ENCODE results near the gene ALPG.
"Not testable (repeated sequence)": the region's sequence is repeated elsewhere in the genome, so short reads cannot be mapped to it uniquely, and the experiment has no call there.

Gene ALPG

DNA sequence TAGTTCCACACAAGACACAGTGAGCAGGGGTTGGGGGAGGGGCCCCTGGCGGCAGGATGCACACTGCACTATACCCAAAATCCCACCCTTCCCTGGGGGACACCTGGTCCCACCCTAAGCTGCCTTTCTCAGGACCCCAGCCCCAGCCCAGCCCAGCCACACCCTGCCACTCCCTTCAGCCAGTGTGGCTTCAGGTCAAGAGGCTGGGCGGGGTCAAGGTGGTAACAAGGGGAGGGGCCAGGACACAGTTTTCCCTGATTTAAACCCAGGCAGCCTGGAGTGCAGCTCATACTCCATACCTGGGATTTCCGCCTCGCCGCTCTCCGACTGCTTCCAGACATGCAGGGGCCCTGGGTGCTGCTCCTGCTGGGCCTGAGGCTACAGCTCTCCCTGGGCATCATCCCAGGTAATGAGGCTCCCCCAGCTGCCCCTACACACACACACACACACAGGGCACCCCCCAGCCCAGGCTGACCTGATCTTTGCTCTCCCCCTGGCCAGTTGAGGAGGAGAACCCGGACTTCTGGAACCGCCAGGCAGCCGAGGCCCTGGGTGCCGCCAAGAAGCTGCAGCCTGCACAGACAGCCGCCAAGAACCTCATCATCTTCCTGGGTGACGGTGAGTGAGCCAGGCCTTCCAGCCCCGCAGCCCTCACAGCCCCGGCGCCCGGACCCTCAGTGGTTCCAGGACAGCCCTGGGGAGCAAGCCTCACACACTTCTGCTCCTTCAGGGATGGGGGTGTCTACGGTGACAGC lies at the start of gene ALPG:
Gene ALPG (plus strand): TSS at position 289 of the 755 bp plus-strand sequence. CDS start 51 bp downstream, at position 340.
- H3K4me3 ChIP-seq (ENCODE audit: low read depth, low read length): no peak within 1 kb of the TSS
- no peak for DNase-seq (ENCODE audit: low read depth)
- TF ChIP-seq CTCF (IDR thresholded peaks at IDR 0.05; ENCODE audit: insufficient read depth, low read depth, low read length, missing control alignments): no peak

- DNase-seq (ENCODE audit: low read depth): no peak
- no peak overlapping the region for H3K4me3 ChIP-seq (ENCODE audit: low read depth, low read length)
- TF ChIP-seq CTCF (IDR thresholded peaks at IDR 0.05; ENCODE audit: insufficient read depth, low read depth, low read length, missing control alignments): no peak
Observed at GRCh38 chr2:232361646-232362045, 45.0 kb upstream of the ALPG start.

DNA sequence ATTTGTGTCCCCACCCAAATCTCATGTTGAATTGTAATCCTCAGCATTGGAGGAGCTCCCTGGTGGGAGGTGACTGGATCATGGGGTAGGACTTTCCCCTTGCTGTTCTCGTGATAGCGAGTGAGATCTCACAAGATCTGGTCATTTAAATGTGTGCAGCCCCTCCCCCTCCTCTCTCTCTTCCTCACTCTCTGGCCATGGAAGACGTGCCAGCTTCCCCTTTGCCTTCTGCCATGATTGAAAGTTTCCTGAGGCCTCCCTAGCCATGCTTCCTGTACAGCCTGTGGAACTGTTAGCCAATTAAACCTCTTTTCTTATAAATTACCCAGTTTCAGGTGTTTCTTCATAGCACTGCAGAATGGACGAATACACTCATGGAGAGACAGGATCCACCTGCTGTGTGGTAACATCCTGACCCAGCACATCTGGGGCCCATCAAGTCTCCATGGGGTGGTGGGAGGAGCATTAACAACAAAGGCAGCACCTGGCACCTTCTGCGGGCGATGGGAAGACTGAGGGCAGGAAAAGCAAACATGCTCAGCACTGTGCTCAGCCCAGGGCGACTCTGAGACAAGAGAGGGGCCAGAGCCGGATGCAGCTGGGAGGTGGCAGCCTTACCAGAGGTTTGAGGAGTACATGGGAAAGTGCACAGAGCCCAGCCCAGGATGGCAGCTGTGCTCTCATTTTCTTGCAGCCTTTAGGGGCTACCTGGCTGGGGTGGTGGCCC lies 44.3 kb upstream of the ALPG start:
- TF ChIP-seq CTCF (IDR thresholded peaks at IDR 0.05; ENCODE audit: insufficient read depth, low read depth, low read length, missing control alignments): no peak
- H3K4me3 ChIP-seq (ENCODE audit: low read depth, low read length): no peak overlapping the region
- no peak for DNase-seq (ENCODE audit: low read depth)

DNA sequence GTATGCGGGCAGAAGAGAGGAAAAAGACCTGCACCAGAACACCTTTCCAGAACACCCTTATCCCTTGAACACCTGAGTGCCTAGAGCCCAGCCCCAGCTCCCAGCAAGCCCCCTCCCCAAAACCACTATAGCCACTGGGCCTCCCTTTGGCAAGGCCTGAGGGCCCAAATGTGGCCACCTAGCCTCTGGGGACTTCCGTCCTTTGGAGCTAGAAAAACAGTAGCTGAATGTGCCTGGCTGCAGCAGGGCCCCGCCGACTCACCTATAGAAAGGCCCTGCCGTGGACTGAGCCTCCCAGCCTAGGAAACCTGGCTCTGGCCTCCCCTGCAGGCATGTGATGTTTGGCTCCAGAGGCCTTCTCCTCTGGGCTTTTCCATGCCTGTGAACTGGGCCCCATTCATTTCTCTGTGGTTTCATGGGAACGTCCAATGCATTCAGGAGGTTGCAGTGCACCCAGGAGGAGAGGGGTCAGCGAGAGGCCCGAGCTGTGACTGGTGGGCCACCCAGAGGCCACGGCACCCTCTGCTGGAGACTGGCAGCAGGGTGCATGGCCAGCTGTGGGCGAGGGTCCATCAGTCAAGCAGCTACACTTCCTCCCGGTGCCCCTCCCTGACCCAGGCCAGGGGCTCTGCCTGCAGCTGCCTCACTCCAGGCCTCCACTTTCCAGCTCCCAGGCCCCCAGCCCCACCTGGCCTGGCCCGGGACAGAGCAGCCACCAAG lies 43.4 kb upstream of the ALPG start:
- DNase-seq (ENCODE audit: low read depth); H3K4me3 ChIP-seq (ENCODE audit: low read depth, low read length): not testable (repeated sequence)

DNA sequence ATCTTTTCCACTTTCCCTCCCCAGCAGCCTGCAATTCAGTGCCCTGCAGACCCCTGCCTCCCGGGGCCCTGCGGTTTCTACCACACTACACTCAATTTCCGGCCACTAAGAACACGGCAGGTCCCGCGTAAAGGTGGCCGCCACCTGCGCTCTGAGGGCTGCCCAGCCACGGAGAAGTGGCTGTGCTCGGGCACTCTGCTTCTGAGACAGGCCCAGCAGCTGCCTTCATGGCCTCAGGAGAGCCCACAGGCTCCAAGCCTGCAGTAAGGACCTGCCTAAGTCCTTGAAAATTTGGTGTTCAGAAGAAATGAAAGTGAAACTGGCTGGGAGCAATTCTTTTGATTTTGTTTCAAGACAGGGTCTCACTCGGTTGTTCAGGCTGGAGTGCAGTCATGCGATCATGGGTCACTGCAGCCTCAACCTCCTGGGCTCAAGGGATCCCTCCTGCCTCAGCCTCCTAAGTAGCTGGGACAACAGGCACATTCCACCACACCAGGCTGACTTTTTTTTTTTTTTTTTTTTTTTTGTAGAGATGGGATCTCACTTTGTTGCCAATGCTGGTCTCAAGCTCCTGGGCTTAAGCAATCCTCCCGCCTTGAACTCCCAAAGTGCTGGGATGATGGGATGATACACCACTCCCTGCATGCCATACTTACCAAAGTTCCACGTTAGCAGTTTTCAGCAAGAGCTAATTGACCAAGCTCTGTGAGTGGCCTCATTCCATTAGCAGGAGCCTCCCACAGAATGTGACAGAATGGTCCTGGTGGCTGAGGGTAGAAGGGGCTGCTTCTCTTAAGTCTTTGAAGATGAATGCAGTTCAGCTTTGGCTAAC lies 42.6 kb upstream of the ALPG start:
- peak; percentile 55 for DNase-seq (ENCODE audit: low read depth)
- no peak for TF ChIP-seq CTCF (IDR thresholded peaks at IDR 0.05; ENCODE audit: insufficient read depth, low read depth, low read length, missing control alignments)
- peak overlapping the region; percentile 7 for H3K4me3 ChIP-seq (ENCODE audit: low read depth, low read length)

DNA sequence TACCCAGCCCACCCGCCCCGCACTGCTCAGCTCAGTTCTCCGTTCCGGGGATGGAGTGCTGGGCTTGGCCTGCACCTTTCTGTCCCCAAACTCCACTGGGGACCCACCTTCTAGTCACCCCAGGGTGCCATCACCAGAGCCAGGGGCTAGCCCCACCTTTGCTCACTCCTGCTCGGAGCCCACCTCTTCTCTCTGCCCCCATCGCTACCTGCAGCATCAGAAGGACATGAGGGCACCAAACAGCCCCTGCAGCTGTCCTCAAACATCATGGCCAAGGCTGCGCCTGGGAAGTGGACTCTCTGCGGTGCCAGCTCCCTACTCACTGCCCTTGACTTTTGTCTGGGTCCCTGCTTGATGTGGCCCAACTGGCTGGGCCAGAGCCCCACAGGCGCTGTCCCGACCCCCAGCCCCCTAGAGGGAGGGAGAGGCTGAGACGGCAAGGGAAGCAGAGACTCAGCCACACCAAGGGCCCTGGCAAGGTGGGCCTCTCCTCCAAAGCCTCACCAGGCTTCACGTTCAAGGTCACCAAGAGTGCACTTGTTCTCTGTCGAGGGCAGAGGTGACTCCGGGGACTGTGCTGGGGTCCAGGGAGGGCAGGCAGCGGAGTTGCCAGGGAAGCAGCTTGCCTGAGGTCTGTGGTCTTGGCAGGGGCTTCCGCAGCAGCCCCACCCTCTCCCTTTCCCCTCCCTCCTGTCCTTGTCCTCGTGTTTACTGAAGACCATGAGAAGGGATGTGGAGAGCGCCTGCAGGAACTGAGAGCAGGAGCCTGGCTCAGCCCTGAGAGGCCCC lies 41.6 kb upstream of the ALPG start:
- not testable (repeated sequence) for DNase-seq (ENCODE audit: low read depth); H3K4me3 ChIP-seq (ENCODE audit: low read depth, low read length)

Measured in GM12865 (cell line).